ENCODE data around the gene ASTN2.
A peak's percentile ranks its signal among the peaks of the same experiment; 100 is the strongest.

ASTN2 gene

DNA sequence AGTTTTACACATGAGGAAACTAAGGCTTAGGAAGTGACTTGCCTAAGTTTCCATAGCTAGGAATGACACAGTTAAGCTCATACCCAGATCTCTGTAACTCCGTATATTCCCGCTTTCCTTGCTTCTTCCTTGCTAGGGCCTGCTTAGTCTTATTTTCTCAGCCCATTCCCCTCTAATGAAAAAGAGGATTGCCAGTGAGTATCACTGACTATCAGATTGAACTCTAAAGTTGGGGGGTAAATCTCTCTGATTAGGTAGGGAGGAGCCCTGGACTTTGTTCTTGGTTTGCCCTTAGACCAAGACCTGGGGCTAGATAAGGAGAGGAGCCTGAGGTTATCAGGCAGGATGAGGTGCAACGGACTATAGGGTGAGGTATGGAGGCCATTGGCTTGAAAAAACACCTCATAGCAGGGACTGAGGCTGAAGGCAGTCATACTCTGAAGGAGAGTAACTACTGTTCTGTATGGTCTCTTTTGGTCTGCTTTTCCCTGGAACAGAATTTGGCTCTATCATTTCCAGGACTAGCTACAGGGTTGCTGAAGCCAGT, 725.3 kb downstream of the ASTN2 start:
- no peak for DNase-seq
- TF ChIP-seq, protein P1, sequence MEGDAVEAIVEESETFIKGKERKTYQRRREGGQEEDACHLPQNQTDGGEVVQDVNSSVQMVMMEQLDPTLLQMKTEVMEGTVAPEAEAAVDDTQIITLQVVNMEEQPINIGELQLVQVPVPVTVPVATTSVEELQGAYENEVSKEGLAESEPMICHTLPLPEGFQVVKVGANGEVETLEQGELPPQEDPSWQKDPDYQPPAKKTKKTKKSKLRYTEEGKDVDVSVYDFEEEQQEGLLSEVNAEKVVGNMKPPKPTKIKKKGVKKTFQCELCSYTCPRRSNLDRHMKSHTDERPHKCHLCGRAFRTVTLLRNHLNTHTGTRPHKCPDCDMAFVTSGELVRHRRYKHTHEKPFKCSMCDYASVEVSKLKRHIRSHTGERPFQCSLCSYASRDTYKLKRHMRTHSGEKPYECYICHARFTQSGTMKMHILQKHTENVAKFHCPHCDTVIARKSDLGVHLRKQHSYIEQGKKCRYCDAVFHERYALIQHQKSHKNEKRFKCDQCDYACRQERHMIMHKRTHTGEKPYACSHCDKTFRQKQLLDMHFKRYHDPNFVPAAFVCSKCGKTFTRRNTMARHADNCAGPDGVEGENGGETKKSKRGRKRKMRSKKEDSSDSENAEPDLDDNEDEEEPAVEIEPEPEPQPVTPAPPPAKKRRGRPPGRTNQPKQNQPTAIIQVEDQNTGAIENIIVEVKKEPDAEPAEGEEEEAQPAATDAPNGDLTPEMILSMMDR (IDR thresholded peaks at IDR 0.05; ENCODE audit: low read depth, low read length): no peak
- Histone ChIP-seq H3K36me3 (peaks cover 16% of the 10 kb centered on the region), H3K27ac (no peak overlapping the region), H3K4me3 (ENCODE audit: low read depth, low read length) (no peak overlapping the region), H3K27me3 (ENCODE audit: insufficient read depth, low read depth, severe bottlenecking) (no peaks in the 10 kb centered on the region), H3K9me3 (ENCODE audit: severe bottlenecking) (no peaks in the 10 kb centered on the region)

DNA sequence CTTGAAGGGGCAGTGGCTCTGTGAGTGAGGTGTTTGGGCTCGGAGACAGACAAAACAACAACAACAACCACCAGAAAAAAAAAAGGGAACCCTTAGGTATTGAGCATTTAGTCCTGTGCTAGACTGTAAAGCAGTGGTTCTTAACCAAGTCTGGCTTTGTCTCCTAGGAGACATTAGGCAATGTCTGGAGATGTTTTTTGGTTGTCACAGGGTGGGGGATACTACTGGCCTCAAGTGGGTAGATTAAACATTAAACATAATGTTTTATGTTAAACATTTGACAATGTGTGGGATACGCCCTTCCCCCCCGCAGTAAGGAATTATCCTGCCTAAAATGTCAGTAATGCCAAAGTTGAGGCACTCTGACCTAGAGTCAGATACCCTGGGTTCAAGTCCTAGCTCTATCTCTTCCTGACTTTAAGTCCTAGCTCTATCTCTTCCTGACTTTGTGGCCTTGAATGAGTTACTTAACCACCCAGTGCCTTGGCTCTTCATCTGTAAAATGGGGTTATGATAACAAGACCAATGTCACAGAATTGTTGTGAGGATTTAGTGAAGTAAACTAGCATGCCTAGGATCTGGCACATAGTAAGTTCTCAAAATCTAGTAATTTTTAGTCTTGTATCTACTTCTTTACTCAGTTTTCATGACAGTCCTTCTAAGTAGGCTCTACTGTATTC, 725.9 kb downstream of the ASTN2 start:
- Histone ChIP-seq H3K4me3 (ENCODE audit: low read depth, low read length) (no peak overlapping the region; the same call in 1 of the 2 replicates), H3K27me3 (ENCODE audit: insufficient read depth, low read depth, severe bottlenecking) (no peaks in the 10 kb centered on the region), H3K36me3 (peaks cover 14% of the 10 kb centered on the region), H3K9me3 (ENCODE audit: severe bottlenecking) (no peaks in the 10 kb centered on the region), H3K27ac (no peak overlapping the region)
- no peak for DNase-seq
- TF ChIP-seq, protein P1 (IDR thresholded peaks at IDR 0.05; ENCODE audit: low read depth, low read length): no peak

DNA sequence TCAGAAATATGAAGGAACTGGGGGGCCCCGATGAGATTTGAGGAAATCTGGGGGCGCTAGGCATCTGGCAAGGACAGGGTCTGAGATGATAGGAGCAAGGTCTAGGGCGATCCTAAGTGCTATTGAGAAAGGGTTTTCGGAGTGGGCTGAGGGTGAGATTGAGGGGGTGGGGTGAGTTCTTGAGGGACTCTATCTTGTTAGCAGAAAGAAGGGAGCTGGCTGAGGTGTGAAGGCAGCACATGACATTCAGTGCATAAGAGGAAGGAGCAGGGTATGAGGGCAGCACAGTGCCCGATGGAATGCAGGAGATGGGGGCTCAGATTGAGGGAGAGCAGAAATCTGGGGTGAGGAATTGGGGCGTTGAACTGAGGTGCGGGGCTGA, 727.1 kb downstream of the ASTN2 start:
- Histone ChIP-seq H3K4me3 (ENCODE audit: low read depth, low read length) (peak overlapping the region; percentile 66), H3K36me3 (peaks cover 3% of the 10 kb centered on the region; the same call in 1 of the 2 replicates), H3K27me3 (ENCODE audit: insufficient read depth, low read depth, severe bottlenecking) (no peaks in the 10 kb centered on the region), H3K9me3 (ENCODE audit: severe bottlenecking) (peaks cover 6% of the 10 kb centered on the region), H3K27ac (peak overlapping the region; percentile 68)
- TF ChIP-seq, protein P1 (IDR thresholded peaks at IDR 0.05; ENCODE audit: low read depth, low read length): no peak
- peak; percentile 21 for DNase-seq

DNA sequence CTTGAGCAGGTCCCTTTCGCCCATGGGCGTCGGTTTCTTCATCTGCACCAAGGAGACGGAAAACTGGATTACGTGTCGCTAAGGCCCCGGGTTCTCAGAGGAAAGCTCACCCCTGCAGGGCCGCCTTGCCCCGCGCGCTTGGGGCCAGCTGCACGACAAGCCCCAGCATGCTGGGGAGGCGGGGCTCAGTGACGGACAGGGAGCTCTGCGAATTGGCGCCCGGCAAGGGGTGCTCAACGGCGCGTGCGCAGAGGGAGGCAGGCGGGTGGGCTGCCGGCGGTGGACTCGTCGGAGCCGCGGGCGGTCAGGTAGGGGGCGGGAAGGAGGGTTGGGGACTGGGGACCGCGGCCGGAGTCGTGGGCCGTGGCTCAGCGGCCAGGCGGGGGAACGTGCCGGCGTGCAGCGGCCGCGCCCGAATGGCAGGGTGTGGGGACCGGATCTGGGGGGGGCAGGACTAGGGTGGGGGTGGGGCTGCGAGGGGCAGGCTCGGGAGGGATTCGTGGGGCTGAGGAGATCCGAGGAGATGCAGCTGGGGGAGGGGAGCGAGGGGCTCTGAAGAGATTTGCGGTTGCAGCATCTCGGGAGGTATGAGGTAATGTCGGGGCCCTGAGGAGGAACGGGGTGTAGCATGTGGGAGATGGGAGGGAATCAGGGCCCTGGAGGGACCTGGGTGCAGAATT, 727.6 kb downstream of the ASTN2 start, which contains the start of gene TRIM32:
Gene TRIM32, plus strand, starts transcription at position 232 of the 680 bp plus-strand sequence. CDS start 10,438 bp downstream, outside the sequence.
- Histone ChIP-seq H3K27me3 (ENCODE audit: insufficient read depth, low read depth, severe bottlenecking) (no peaks in the 10 kb centered on the region), H3K9me3 (ENCODE audit: severe bottlenecking) (peaks cover 12% of the 10 kb centered on the region), H3K4me3 (ENCODE audit: low read depth, low read length) (peak within 1 kb of the TSS; percentile 66), H3K27ac (peak within 1 kb of the TSS; percentile 68), H3K36me3 (peaks cover 3% of the 10 kb centered on the region; the same call in 1 of the 2 replicates)
- TF ChIP-seq, protein P1 (IDR thresholded peaks at IDR 0.05; ENCODE audit: low read depth, low read length): no peak
- DNase-seq: peak; percentile 99

DNA sequence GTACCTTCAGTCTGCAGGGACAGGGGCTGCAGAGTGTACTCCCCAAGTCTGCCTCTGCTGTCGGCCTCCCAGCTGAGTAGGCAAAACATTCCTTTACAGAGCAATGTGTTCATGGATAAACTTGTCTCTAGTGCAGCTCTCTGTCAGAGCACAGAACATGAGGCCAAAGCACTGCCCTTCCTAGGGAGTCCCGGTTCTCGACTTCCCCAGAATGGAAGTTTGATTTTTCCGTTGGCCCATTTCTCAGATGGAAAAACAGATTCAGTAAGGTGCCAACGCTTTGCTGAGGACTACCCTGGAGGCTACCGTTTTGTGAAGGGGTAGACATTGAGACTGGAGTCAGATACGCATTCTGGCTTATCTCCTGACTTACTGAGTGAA, 728.2 kb downstream of the ASTN2 start:
- peak overlapping the region; percentile 66 for H3K4me3 ChIP-seq (ENCODE audit: low read depth, low read length)
- H3K27me3 ChIP-seq (ENCODE audit: insufficient read depth, low read depth, severe bottlenecking): no peaks in the 10 kb centered on the region
- H3K27ac ChIP-seq: peak overlapping the region; percentile 68

More for the DNA sequence above, 728.2 kb downstream of the ASTN2 start:
- Histone ChIP-seq H3K9me3 (ENCODE audit: severe bottlenecking) (peaks cover 12% of the 10 kb centered on the region), H3K36me3 (peaks cover 3% of the 10 kb centered on the region; the same call in 1 of the 2 replicates)
- no peak for DNase-seq
- TF ChIP-seq, protein P1 (IDR thresholded peaks at IDR 0.05; ENCODE audit: low read depth, low read length): no peak
